Stimulated activated CD4-positive, alpha-beta T cell treated with anti-CD3 and anti-CD28 coated beads, Interleukin-4, amount 100 ng/mL, for 4 hours (primary cell): ENCODE data around the gene SEMA6B.

ENCODE experiments used
- DNase-seq, 2 experiments: peaks; one replicate each; pipeline ENCODE4 v3.0.0-alpha.2; 2020

Gene SEMA6B

GRCh38 chr19:4586691-4587090 is 27.2 kb upstream of the SEMA6B start:
- DNase-seq, result no peak

- no peak for DNase-seq
Observed at GRCh38 chr19:4586245-4586644, 26.8 kb upstream of the SEMA6B start.

GRCh38 chr19:4585556-4585955 is 26.1 kb upstream of the SEMA6B start:
- no peak for DNase-seq

- no peak for DNase-seq
Observed at GRCh38 chr19:4584670-4585460, 25.4 kb upstream of the SEMA6B start.

- peak in 1 of 2 experiments; percentile 33 for DNase-seq
Observed at GRCh38 chr19:4583961-4584669, 24.6 kb upstream of the SEMA6B start.

GRCh38 chr19:4582980-4583842 is 23.7 kb upstream of the SEMA6B start:
- DNase-seq, result no peak

- DNase-seq, result peak in 1 of 2 experiments; percentile 26
Observed at GRCh38 chr19:4581666-4582553, 22.4 kb upstream of the SEMA6B start.

GRCh38 chr19:4580961-4581665 is 21.6 kb upstream of the SEMA6B start:
- no peak for DNase-seq

- no peak for DNase-seq
Observed at GRCh38 chr19:4580021-4580901, 20.8 kb upstream of the SEMA6B start.

- no peak for DNase-seq
Observed at GRCh38 chr19:4579389-4579788, 19.9 kb upstream of the SEMA6B start.

- DNase-seq, result no peak
Observed at GRCh38 chr19:4578552-4579248, 19.2 kb upstream of the SEMA6B start.

GRCh38 chr19:4577020-4577782 is 17.7 kb upstream of the SEMA6B start:
- no peak for DNase-seq

- DNase-seq, result peak; percentile 54 to 69
Observed at GRCh38 chr19:4576016-4576933, 16.8 kb upstream of the SEMA6B start.

GRCh38 chr19:4575267-4576015 is 16.0 kb upstream of the SEMA6B start:
- DNase-seq, result no peak

GRCh38 chr19:4573682-4574081 is 14.2 kb upstream of the SEMA6B start:
- no peak for DNase-seq

GRCh38 chr19:4571305-4571917 is 11.9 kb upstream of the SEMA6B start:
- no peak for DNase-seq

GRCh38 chr19:4570916-4571304 is 11.4 kb upstream of the SEMA6B start:
- DNase-seq, result no peak
